GM12801 (cell line): Measurements from ENCODE around the gene ASPA.

ENCODE experiments used
- TF ChIP-seq, protein P1 (sequence below): IDR thresholded peaks from one replicate; pipeline ENCODE4 v1.5.1; 2011; ENCODE audit warnings: control low read depth; ENCODE audit not compliant: insufficient read length; ENCODE audit errors: extremely low read depth

The ASPA gene

DNA sequence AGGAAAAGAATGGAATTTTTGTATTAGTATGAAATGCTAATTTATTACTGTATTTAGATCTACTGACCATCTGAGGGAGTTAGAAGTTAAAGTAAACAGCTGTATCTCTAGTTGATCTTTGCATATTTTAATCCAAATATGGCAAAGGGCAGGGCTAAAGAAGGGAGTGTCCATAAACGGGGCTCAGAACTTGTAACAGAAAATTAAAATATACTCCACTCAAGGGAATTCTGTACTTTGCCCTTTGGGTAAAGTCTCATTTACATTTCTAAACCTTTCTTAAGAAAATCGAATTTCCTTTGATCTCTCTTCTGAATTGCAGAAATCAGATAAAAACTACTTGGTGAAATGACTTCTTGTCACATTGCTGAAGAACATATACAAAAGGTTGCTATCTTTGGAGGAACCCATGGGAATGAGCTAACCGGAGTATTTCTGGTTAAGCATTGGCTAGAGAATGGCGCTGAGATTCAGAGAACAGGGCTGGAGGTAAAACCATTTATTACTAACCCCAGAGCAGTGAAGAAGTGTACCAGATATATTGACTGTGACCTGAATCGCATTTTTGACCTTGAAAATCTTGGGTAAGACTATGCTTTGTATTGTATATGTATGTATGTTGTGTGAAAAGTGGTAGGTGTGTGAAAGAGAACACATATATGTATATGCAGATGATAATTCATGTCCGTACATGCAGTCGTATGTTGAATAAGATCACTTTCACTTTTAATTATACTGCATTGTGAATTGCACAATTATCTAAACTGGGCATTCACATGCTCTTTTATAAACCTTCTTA, at the start of gene ASPA:
TSS of gene ASPA (plus strand) at position 186 of the 799 bp plus-strand sequence. CDS start at position 349, 163 bp downstream.
- TF ChIP-seq, protein P1, sequence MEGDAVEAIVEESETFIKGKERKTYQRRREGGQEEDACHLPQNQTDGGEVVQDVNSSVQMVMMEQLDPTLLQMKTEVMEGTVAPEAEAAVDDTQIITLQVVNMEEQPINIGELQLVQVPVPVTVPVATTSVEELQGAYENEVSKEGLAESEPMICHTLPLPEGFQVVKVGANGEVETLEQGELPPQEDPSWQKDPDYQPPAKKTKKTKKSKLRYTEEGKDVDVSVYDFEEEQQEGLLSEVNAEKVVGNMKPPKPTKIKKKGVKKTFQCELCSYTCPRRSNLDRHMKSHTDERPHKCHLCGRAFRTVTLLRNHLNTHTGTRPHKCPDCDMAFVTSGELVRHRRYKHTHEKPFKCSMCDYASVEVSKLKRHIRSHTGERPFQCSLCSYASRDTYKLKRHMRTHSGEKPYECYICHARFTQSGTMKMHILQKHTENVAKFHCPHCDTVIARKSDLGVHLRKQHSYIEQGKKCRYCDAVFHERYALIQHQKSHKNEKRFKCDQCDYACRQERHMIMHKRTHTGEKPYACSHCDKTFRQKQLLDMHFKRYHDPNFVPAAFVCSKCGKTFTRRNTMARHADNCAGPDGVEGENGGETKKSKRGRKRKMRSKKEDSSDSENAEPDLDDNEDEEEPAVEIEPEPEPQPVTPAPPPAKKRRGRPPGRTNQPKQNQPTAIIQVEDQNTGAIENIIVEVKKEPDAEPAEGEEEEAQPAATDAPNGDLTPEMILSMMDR, result no peak

DNA sequence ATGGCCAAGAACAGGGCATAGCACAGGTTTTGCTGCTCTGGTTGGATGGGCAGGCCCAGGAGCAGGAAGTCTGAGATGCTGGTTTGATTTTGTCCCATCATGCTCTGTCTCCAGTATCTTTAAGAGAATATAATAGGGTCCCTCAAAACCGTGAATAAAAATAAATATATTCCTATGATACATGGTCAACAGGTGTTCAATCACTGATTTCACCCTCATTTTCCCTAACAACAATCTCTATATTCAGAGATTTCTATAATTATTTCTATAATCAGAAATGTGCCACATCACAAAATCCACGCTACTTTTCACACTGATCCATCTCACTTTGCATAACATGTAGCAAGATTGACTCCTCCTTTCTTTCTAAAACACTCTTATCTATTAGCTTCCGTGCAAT, 42.1 kb upstream of the ASPA start, which contains the start of gene OR1E2:
TSS of gene OR1E2 (minus strand) at position 101 of the 400 bp plus-strand sequence. CDS start at position 101, 0 bp downstream.
- TF ChIP-seq, protein P1, result no peak

DNA sequence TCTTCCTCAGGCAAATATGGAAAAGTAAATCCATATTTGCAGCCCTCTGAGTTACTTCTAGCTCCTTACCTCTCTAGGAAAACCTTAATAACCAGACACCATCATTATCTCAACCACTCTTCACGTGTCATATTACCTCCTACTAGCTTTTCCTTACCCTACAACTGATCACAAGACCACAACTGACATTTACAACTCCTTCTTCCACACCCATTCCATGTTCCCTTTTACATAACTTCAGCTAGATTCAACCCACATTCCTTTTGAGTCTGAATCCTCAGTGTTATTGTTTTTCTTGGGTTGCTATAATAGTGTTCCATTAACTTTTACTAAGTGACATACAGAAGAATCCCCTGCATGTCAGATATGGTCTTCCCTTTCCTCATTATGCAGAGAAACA, 37.4 kb upstream of the ASPA start:
- TF ChIP-seq, protein P1, result no peak

DNA sequence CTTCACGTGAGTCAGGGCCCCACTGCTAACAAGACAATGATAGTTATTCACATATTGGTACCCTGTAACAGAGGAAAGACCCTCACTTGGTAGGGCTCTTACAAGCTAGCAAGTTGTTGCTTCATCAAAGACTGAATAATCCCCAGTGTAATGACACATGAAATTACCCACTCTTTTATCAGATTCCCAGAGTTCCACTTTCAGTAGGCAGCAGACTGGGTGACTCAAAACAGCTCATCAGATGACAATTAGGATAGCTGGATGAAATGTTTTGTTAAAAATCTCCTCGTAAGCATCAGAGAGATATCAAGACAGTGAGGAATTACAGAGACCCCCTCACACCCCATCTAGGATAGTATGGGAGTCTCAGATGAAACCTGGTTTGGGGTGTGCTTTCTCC, 35.3 kb upstream of the ASPA start:
- TF ChIP-seq, protein P1, result no peak

DNA sequence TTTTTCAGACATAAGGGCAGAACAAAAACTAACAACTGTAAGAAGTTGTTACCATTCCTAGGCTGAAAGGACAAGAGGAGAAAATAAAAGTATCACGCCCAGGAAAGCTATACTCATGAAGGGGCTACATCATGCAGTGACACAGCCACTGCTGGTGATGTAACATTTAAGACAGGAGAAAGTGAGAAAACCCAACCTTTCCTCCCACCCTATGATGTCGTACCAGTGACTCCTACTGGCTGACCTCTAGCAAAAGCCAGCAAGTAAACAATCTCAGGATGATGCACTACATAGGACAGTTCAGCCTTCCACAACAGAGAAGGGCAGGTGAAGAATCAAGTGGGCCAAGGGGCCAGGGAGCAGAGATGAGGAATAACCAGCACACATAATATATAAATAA, 28.2 kb upstream of the ASPA start:
- TF ChIP-seq, protein P1, result no peak

DNA sequence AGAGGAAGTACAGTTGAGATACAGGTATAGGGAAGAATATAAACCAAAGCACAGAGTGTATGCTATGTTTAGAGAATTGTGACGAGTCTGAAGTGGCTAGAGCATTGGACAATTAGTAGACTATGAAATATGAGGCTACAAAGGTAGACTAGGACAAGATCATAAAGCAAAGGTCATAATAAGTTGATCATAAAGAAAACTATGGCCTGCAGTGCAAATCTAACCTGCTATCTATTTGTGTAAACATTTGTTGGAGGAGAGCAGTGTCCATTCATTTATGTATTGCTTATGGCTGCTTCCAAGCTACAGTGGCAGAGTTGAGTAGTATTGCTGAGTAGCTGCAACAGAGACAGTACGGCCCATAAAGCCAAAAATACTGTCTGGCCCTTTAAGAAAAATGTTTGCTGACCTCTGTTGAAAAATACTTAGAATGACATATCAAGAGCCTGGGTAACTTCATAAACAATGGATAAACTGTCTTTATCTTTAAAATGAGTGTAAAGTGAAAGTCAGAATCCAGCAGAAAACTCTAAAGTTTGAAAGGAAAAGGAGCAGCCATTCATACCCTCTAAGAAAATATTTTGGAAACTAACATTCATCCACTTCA, 27.6 kb upstream of the ASPA start:
- TF ChIP-seq, protein P1, result no peak

DNA sequence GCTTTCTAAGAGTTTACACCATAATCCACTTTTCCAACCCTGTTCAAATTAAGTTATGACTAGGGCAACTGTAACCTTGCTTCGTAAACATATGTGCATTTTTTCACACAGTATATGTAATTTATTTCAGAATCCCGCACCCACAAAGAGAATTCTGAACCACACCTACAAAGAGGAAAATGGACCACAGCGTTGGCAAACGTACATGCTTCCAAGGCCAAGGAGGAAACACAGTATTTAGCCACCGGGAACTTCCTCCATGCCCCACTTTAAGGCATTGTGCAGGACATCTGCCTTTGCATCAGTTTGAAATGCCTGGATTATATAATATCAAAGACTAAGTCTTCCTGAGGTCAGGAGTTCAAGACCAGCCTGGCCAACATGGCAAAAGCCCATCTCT, 6.3 kb upstream of the ASPA start:
- TF ChIP-seq, protein P1, result no peak
